Neural cell (in vitro differentiated cells): ENCODE measurements around the gene GNG7.
A peak's percentile ranks its signal among the peaks of the same experiment; 100 is the strongest.

ENCODE experiments used
- CTCF ChIP-seq: fragments of 450-650 bp; IDR thresholded peaks from 2 replicates; pipeline ENCODE4 v1.5.1; 2014; ENCODE audit warnings: antibody characterized with exemption, mild to moderate bottlenecking, moderate library complexity; ENCODE audit not compliant: poor library complexity, severe bottlenecking
- EP300 ChIP-seq: fragments of 450-650 bp; conservative IDR thresholded peaks from 2 replicates; pipeline ENCODE4 v1.6.1; 2014; ENCODE audit warnings: antibody characterized with exemption, mild to moderate bottlenecking, moderate library complexity; ENCODE audit not compliant: poor library complexity, severe bottlenecking
- EZH2 ChIP-seq: fragments of 200-600, 300-800 bp; shearing (Covaris generic), sonication (generic); IDR thresholded peaks from 2 replicates; pipeline ENCODE4 v1.6.1; 2014; ENCODE audit warnings: antibody characterized with exemption, low read length, borderline replicate concordance, mild to moderate bottlenecking; ENCODE audit not compliant: insufficient read depth, poor library complexity, severe bottlenecking
- POLR2AphosphoS5 ChIP-seq: IDR thresholded peaks from 2 replicates; pipeline ENCODE4 v1.6.1; 2012
- SMC3 ChIP-seq: fragments of 450-650 bp; conservative IDR thresholded peaks from 2 replicates; pipeline ENCODE4 v1.6.1; 2014; ENCODE audit warnings: antibody characterized with exemption, mild to moderate bottlenecking, moderate library complexity; ENCODE audit not compliant: poor library complexity
- TAF1 ChIP-seq: IDR thresholded peaks from 2 replicates; pipeline ENCODE4 v1.6.1; 2012; ENCODE audit warnings: low read depth

- TF ChIP-seq CTCF (peak; percentile 60), EZH2 (no peak), EP300 (no peak), SMC3 (peak; percentile 30), TAF1 (no peak), POLR2AphosphoS5 (no peak)
Measured at GRCh38 chr19:2613507-2614295, 88.8 kb downstream of the GNG7 start.
